Tongue (tissue), 2 donors: ENCODE data around the gene PARD3B. TPM values are rescaled to one million over a fixed set of nuclear protein-coding genes. Genes with fewer than 3 reads are reported as not detected.

Experiments used
- DNase-seq: peaks from one replicate; pipeline ENCODE4 v3.0.0-alpha.2; 2015
- total RNA-seq: library from RNA; depleted of rRNA; stranded (reverse); fragments of >200 nt; gene quantifications from one replicate; pipeline ENCODE4 v1.2.3, GENCODE V29; 2014

The PARD3B gene
- total RNA-seq, 1 donor from 2014 or later, result 21.5 TPM

DNA sequence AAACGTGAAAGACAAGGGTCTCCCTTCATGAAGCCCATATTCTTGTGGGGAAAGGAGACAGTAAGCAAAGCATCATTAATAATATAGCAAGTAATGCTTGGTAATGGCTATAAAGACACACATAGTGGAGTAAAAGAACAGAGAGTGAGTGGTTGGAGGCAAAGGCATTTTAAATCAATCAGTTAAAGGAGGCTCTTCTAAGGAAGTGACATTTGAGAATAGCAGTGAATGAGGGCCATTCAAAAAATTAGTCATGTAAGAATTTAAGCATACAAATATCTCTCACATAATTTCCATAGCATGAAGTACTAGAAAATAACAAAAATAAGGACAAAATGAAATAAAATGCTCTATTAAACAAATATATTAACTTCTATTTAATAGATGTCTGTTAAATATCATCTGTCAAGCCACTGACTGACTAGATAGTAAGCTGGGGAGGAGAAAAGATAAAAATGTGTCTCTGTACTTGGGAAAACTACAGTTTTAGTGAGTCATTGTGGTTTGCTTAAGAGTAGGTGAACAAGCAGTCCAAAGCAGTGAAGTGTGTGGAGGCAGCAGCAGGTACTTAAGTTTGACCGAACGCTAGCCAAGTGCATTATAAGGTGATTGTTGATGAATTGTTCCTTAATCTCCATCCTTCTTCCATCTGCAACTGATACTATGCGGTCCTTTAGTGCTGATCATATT lies 160.1 kb downstream of the PARD3B start:
- DNase-seq, result no peak

DNA sequence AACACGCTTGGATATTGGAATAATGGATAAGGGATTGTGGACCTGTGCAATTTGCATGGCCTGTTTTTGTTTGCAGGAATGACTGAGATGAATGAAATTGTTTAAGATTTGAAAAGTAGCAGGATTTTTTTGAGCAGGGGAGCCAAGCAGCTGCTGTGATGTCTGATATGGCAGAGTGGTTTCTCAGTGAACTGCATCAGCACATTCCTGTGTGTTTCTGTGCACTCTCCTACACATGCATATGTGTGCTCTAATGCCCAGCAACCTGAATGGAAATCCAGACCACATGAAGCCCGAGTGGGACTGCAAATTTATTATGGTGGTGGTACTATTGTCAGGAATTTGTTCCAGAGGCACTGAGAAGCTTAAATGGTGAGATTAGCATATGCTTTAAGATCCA lies 161.7 kb downstream of the PARD3B start:
- peak; percentile 12 for DNase-seq

DNA sequence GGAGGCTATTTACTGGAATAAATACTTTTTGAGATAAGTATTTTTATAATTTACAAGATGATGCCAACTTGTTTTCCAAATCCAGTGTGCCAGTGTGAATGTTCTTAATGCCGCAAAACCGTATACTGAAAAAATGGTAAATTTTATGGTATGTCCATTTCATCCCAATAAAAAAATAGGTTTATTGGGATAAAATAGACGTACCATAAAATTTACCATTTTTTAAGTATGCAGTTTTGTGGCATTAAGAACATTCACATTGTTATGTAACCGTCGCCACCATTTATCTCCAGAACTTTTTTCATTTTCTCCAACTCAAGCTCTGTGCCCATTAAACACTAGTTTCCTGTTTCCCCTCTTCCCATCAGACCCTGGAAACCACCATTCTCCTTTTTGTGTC lies 167.9 kb downstream of the PARD3B start:
- no peak for DNase-seq

DNA sequence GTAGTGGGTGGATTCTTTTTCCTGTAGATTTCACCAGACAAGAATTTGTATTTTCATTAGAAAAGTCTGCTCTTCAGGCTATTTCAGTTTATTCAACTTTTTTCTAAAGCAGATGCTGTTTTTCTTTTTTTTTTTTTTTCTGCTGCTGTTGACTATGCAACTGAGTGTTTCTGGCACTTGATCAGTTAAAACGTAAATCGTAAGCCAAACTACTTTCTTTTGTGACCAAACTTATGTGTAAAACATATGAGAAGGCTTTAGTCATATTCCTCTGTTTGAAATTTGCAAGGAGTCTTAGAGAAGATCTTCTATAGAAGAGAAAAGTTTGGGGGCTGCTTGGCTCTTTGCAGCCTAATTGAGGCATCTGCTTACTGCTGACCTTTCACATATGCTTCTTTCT lies 170.1 kb downstream of the PARD3B start:
- DNase-seq, result peak; percentile 43

DNA sequence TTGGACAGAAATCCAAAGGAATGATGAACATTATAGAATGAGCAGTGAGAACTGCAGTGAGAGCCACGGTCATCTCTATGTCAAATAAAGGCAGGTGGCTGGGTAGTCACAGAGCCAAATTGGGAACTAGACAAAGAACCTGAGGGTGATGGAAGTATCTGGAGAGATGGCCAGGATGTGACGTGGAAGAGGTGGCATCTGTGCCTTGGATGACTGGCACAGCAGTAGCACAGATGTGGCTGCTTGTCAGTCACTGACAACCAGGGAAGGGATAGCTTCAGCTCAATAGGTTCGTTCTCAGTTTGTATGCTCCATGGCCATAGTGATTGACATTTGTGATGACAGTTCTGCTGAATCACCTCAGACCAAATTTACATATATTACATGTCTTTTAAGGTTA lies 172.3 kb downstream of the PARD3B start:
- DNase-seq, result no peak

DNA sequence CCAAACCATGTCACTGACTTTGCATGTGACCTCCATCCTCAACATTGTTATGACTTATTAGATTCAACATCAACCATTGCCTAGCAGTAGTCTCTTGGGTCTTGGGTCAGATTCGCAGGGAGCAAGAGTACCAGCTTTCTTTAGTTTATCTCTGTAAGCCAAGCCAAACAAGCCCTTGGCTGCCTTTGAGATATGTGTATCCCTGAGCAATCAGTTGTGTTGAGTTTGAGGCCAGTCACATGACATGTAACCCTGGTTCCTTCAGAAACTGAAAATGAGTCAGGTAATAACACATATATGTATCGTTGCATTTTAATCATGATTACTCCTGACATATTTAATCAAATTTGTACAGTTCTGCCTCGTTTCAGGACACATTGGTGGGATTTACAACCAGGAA lies 173.3 kb downstream of the PARD3B start:
- no peak for DNase-seq

DNA sequence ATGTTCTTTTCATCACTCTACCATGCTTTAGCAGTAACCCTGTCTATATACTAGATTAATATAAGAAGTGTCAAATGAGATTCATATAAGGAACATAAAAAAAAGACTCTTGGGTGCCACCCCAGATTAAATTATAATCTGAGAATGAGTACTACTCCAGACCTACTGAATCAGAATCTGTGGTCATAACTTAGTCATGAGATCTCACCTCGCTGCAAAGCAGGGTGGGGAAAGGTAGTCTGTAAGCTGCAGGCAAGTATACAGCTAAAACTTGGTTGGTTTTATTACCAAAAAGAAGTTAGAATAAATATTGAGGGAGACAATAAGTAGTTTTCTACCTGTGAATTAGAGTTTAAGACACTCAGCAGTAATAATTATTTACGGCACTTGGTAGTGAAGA lies 175.6 kb downstream of the PARD3B start:
- DNase-seq, result no peak

DNA sequence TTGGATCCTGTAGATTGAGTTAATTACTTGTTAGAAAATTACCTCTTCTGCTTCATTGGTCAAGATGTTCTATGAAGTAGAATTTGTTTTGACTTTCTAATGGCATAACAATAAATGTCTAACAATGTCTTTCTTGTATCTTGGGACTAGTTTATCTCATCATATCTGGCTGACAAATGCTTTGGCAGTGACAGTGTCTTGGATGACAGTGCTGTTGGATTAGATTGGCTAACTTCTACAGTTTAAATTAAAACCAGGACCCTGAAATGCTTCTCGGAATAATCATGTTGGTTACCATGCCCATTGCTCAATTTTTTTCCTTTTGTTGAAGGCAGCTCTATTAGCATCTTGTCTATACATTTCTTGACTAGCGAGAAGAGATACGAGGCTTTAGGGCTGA lies 176.9 kb downstream of the PARD3B start:
- DNase-seq, result no peak

DNA sequence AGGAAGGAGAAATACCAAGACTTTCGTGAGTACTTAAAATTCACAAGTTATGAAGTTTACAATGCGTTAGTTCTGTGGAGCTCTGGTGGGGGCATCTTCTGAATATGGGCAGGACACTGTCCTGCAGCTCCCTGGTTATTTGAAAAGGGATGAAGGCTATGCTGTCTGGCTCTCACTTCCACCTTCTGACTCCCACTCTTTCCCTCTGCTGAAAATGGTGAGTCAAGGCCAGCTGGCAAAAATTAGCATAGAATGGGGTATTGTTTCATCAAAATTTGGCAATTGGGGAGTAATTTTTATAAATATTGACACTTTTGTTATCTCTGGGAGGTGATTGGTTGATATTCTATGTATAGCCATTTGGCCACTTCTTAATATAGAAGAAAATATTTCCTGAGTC lies 177.4 kb downstream of the PARD3B start:
- no peak for DNase-seq

DNA sequence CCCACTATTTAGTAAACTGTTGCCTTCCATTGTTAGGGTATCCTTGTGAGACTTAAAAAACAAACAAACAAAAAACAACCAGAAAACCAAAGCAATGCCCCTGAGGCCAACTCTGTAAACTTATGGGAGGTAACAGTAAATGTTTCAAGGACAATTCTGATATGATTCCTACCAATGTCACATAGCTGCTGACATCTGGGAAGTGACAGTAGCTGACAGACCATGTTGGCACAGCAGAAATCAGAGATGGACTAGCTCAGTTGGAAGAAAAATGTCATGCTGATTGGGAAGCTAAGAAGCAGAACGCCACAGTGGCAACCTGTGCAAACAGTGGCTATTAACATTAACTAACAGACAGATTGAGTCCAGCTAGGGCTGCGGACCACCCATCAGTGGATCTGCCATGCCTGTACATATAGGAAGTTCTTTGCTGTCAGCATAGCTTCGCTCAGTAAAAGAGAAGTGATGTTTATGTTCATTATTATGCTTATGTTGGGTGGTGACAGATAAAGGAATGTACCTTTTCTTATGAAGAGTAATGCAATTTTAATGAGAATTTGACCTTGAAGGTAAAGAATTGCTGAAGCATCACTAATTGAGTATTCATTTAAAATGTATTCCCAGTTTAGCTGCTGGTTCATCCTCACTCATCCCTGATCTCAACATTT lies 180.6 kb downstream of the PARD3B start:
- DNase-seq, result no peak

DNA sequence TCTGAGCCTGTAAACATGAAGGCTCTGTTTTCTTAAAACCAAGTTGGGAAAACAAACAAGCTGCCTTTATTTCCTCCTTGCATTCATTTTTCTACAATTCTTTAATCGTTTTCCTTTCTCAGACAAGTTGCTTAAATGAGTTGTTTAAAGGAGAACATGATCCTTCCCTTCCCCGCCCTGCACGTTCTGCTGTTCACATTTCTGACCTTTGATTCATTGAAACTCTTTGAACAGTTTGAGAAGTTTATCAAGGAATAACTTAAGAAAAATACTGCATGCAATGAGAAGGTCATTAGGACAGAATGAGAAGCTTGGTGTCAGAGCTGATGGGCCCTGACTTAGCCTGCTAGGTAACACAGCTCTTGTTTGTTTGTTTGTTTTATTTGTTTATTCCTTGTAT lies 181.6 kb downstream of the PARD3B start:
- DNase-seq, result no peak

DNA sequence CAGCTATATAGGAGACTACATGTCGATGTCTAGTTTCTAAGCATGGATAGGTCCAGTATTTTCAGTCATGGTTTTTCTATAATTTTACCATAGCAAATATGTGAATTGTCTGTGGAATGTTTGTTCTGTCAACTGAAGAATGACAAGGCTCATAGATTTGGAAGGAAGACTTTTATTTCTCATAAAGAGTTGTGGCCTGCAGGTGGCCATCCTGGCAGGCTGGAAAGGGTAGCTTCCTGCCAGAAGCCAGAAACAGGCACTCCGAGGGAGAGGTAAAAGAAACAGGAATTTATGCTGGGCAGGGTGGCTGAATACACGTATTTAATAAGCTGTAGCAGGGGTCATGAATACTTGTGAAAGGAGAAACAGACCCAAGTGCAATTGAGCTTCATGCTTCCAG lies 182.1 kb downstream of the PARD3B start:
- no peak for DNase-seq

DNA sequence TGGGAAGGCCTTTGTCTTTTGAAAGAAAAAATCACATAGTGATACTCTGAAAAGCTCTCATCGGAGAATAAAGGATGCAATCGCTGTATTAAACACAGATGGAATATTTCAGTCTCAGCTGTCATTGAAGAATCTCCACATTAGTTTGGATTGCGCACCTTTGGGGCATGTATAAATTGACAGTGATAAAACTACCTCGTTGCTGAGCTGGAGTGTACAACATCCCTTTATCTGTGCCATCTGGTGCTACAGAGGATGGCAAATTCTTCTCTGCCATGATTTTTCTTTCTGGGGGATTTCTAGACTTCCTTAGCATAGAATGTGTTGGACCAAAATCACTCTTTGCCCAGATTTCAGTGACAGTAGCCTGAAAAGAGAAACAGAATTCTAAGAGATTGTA lies 185.3 kb downstream of the PARD3B start:
- DNase-seq, result no peak

DNA sequence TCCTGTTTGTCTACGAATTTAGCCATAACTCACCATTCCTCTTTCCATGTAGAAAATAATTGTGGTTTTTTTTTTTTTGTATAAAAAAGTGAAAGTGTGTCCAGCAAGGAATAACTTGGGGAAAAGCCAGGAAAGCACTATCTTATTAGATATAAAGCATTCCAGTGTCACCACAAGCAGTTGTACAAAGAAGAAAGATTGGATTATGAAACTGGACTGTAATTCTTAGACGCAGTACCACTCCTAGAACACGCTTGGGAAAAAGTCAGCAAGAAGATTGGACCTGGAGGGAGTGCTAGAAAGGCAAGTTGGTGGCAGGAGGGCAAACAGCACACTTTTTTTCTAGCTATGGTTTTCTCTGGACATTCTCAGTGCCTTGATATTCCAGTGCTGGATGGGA lies 186.7 kb downstream of the PARD3B start:
- no peak for DNase-seq

DNA sequence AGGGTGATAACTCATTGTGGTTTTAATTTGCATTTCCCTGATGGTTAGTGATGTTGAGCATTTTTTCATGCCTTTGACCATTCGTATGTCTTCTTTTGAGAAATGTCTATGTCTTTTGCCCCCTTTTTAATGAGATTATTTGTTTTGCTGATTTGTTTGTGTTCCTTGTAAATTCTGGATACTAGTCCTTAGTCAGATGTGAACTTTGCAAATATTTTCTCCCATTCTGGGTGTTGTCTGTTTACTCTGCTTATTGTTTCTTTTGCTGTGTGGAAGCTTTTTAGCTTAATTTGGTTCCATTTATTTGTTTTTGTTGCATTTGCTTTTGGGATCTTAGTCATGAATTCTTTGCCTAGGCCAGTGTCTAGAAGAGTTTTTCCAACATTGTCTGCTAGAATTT lies 192.0 kb downstream of the PARD3B start:
- no peak for DNase-seq

DNA sequence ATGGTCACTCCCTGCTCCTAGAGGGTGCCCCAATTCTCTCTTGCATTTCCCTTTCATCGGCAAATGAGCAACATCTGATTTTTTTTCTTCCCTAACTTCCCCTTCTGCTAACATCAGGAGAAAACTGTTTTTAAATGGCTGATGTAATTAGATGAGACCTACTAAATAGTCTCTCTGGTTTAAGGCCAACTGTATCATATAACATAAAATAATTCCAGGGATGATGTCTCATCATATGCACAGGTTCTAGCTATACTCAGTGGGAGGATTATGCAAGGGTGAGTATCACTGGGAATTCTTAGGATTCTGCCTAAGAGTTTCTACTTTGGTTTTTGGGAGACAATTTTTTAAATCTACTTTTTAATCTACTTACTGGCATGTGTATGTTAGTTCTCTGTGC lies 193.4 kb downstream of the PARD3B start:
- peak; percentile 2 for DNase-seq

DNA sequence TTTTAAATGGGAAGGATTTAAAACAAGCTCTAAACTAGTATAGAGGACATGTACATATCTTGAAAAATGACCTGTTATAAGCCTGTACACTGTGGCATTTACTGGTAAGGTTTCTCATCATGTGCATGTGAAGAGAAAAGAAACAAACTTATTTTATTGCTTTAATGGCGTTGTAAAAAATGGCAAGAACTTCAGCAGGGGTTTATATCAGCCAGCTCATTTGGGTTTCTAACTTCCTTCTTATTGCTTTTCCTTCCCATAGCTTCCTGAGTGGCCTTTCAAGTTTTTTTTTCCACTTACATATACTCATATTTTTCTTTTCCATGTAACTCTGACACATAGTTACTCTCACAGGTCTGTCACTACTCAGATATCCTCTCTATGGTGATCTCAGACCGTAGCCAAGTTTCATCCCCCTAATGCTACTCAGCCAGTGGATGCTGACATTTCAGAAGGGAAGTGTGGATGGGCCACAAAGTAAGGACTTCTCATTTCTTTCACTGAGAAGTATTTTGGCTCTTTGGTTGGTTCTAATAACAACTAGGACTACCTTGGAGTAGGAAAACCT lies 198.2 kb downstream of the PARD3B start:
- no peak for DNase-seq

DNA sequence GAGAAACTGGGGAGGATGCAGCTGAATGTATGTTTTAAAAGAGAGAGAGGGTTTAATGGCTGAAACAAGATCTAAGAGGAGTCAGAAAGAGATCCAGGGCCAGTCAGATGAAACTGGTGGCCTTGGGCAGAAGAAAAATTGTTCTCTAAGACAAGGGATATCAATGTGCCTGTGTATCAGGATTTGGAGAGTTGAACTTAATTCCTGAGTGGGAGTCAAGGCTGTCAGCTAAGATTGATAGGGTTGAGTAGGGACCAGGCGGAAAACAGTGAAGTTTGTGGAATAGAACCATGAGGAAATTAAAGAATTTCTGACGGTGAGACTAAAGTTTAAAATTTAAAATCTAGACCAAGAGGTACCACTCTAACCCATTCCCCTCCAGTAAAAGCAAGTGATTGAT lies 199.2 kb downstream of the PARD3B start:
- DNase-seq, result no peak

DNA sequence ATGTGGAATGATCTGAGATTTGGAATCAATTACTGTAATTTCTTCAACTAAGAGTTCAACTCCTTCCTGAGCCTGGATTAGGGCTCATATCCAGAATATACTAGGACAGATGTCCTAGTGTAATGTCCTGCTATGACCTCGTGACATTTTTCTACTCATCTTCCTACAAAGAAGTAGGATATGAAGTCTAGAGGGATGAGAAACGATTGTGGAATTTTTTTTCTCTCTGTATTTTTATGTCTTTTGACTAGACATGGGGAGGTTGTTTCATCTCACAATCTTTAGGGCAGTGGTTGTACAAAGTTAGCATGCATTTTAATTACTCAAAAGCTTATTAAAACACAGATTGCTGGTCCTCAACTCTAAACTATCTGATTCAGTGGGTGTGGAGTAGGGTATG lies 203.0 kb downstream of the PARD3B start:
- DNase-seq, result no peak

DNA sequence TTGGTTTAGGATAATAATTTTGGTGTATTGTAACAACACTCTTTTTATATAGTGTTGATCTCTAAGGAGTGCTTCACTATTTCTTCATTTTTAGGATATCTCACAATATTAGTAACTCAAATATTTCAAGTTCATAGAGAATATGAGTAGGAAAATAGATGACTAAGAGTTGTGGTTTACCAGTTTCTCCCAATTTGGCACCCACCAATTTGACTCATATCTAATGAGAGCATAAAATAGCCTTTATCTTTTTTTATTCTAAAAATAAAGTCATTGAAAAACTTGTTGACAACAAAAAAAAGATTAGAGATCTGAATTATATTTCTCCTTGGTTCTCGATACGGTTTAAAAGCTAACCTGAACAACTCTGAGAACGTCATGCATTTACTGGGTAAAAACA lies 204.0 kb downstream of the PARD3B start:
- DNase-seq, result no peak

DNA sequence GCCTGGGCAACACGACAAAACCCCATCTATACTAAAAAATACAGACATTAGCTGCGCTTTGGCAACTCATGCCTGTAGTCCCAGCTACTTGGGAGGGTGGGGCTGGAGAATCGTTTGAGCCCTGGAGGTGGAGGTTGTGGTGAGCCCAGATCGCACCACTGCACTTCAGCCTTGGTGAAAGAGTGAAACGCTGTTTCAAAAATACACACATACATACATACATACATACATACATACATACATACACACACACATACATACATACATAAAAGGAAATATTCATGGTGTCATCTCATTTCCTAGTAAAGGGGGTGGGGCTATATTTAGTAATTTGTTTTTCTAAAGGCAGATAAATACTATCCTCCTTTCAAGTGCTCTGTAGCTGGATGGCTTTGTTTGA lies 205.1 kb downstream of the PARD3B start:
- no peak for DNase-seq

DNA sequence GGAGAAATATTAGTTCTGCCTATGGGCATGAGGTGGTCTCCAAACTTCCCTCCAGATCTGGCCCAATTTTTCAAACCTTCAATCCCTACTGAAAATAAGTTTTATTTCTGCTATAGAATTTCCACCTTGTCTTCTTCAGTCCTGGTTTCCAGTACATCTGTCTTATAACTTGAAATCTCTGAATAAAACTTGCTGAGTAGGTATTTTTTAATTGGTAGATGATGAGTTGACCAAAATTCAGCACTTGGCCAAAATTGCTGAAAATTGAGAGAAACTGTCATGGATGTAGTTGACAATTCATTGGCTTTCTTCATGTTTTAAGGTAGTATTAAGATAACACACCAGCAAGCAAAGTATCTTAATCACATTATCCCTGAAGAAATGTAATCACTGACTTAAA lies 206.2 kb downstream of the PARD3B start:
- no peak for DNase-seq

DNA sequence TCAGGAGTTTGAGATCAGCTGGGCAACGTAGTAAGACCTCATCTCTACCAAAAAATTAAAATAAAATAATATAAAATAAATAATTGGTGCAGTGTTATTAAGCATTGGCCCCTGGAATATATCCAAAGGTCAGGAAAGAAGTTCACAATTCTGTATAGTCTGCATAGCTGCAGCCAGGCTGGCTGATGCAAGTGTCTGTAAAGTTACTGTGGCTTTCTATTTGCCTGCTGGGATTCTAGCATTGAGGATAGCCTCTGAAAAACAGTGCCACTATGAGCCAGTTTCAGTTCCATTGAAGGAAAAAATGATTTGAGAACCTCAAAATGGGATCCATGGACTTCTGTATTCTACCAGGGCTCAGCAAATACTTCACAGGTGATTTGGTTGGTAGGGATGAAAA lies 208.6 kb downstream of the PARD3B start:
- no peak for DNase-seq

DNA sequence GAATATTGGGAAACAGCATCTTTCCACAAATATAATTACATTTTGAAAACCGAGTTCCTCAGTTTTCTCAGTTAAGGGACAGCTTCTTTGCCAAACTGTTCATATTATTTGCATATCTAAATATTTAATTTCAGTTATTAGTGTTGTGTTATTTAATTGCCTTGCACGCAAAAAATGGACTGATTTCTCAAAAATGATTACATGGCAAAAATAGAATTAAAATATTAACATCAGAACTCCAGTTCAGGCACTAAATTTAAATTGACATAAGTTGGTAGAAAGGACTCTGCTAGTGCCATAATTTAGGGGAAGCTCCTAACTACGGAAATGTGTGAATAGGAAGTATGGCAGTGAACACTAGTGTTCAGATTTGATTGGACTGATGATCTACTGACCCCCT lies 209.6 kb downstream of the PARD3B start:
- no peak for DNase-seq
